Fibroblast of skin of scalp (primary cell): ENCODE data around the gene DDAH2. TPM values are rescaled to one million over a fixed set of nuclear protein-coding genes. Genes with fewer than 3 reads are reported as not detected.

Experiments
- DNase-seq: peaks from one replicate; pipeline ENCODE4 v3.0.0-alpha.2; 2013
- polyA plus RNA-seq, 2 experiments: library from polyadenylated mRNA; unstranded; fragments of 120-200 nt; gene quantifications; one replicate each; pipeline ENCODE4 v1.2.1, GENCODE V29; 2013; ENCODE audit not compliant: insufficient read length in 2 of 2

The DDAH2 gene
- 82.6 TPM for polyA plus RNA-seq (2013, experiment 1 of 2; ENCODE audit: insufficient read length)
- 85.7 TPM for polyA plus RNA-seq (2013, experiment 2 of 2; ENCODE audit: insufficient read length)

- DNase-seq, result no peak
These were observed at the start of gene DDAH2 for GRCh38 chr6:31728767-31729514. Gene DDAH2 (minus strand): TSS chr6:31729299. CDS start chr6:31729161, 138 bp downstream.

- DNase-seq, result no peak
These were observed 49.1 kb upstream of the DDAH2 start for GRCh38 chr6:31778193-31778592.

- DNase-seq, result no peak
These were observed 48.6 kb upstream of the DDAH2 start for GRCh38 chr6:31777667-31778050.

GRCh38 chr6:31776989-31777666 is 48.0 kb upstream of the DDAH2 start, which contains the start of gene VWA7:
Gene VWA7 (minus strand): TSS chr6:31777328. CDS start chr6:31776779, 549 bp downstream.
- DNase-seq, result peak; percentile 56

GRCh38 chr6:31776485-31776988 is 47.4 kb upstream of the DDAH2 start:
- no peak for DNase-seq

GRCh38 chr6:31775633-31776484 is 46.8 kb upstream of the DDAH2 start:
- no peak for DNase-seq

GRCh38 chr6:31775184-31775583 is 46.1 kb upstream of the DDAH2 start:
- no peak for DNase-seq

- peak; percentile 31 for DNase-seq
These were observed 42.9 kb upstream of the DDAH2 start for GRCh38 chr6:31771992-31772358.

- no peak for DNase-seq
These were observed 41.8 kb upstream of the DDAH2 start for GRCh38 chr6:31770860-31771259.

- peak; percentile 53 for DNase-seq
These were observed 40.7 kb upstream of the DDAH2 start for GRCh38 chr6:31769684-31770371.

- no peak for DNase-seq
These were observed 39.5 kb upstream of the DDAH2 start for GRCh38 chr6:31768363-31769257.

GRCh38 chr6:31767096-31767645 is 38.1 kb upstream of the DDAH2 start:
- DNase-seq, result no peak

GRCh38 chr6:31765910-31766794 is 37.1 kb upstream of the DDAH2 start:
- DNase-seq, result no peak

GRCh38 chr6:31765559-31765909 is 36.4 kb upstream of the DDAH2 start:
- no peak for DNase-seq

- no peak for DNase-seq
These were observed 35.1 kb upstream of the DDAH2 start for GRCh38 chr6:31764198-31764597.

GRCh38 chr6:31763619-31763940 is 34.5 kb upstream of the DDAH2 start:
- DNase-seq, result peak; percentile 84

- no peak for DNase-seq
These were observed 33.9 kb upstream of the DDAH2 start for GRCh38 chr6:31762878-31763618.

GRCh38 chr6:31762356-31762755 is 33.3 kb upstream of the DDAH2 start, which contains the start of gene SAPCD1:
Gene SAPCD1 (plus strand): TSS chr6:31762656. CDS start chr6:31763055, 399 bp downstream.
- DNase-seq, result no peak

GRCh38 chr6:31761343-31761742 is 32.2 kb upstream of the DDAH2 start:
- DNase-seq, result no peak
